GM18499 (cell line): Measurements from ENCODE around the gene ADGB.
"Not testable (repeated sequence)": the region's sequence is repeated elsewhere in the genome, so short reads cannot be mapped to it uniquely, and the experiment has no call there.

Experiments used
- ATAC-seq: cut with Tn5 transposase; IDR thresholded peaks from one replicate; pipeline ENCODE4 v1.9.1; 2021; ENCODE audit warnings: moderate number of reproducible peaks; ENCODE audit not compliant: insufficient read depth, unreplicated experiment

ADGB gene

GRCh38 chr6:146812811-146813321 is 214.1 kb downstream of the ADGB start:
- ATAC-seq, result not testable (repeated sequence)

DNA sequence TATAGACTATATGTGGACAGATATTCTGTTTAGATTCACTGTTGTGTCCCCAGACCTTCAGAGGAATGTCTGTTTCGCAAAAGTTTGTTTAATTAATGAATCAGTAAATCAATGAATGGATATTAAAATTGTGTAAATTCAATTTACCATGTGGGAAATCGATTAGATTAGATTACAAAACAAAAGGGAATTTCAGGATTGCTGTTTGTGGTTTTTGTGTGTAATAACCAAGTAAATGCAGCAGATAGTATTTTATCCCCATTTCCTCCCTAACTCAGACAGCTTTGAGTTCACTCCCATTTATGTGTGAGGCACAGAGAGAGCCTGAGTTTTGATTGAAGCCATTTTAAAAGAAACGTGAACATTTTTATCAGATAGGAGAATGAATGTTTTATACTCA is 214.8 kb downstream of the ADGB start:
- no peak for ATAC-seq

GRCh38 chr6:146814148-146814750 is 215.5 kb downstream of the ADGB start:
- ATAC-seq, result no peak

DNA sequence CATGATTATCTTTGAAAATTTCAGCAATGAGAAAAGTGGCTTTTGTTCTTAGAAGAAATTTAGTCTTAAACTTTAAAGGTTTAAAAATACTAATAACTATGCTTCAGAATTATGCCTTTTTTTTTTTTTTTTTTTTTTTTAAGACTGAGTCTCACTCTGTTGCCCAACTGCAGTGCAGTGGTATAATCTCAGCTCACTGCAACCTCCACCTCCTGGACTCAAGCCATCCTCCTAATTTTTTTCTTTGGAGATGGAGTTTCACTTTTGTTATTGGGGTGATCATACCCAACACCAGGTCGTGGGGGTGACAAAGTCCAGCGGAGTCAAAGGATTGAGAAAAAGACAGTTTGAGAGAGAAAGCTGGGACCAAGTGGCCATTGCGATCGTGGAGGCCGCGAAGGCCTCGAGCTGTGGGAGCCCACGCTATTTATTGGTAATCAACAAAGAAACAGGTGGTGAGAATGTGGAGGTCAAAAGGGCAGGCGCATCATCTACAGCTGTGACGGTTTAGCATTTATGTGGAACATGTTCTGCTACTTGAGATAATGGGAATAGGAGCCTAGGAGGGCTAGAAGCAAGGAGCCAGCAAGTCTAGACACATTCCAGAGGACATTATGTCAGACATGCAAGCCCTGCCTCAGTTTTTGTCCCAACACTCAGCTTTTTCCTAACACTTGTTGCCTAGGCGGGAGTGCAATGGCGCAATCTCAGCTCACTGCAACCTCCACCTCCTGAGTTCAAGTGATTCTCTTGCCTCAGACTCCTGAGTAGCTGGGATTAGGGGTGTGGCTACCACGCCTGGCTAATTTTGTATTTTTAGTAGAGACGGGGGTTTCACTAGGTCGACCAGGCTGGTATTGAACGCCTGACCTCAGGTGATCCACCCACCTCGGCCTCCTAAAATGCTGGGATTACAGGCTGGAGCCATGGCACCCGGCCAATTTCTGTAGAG is 217.0 kb downstream of the ADGB start:
- not testable (repeated sequence) for ATAC-seq

GRCh38 chr6:146819596-146820320 is 221.0 kb downstream of the ADGB start:
- no peak for ATAC-seq

DNA sequence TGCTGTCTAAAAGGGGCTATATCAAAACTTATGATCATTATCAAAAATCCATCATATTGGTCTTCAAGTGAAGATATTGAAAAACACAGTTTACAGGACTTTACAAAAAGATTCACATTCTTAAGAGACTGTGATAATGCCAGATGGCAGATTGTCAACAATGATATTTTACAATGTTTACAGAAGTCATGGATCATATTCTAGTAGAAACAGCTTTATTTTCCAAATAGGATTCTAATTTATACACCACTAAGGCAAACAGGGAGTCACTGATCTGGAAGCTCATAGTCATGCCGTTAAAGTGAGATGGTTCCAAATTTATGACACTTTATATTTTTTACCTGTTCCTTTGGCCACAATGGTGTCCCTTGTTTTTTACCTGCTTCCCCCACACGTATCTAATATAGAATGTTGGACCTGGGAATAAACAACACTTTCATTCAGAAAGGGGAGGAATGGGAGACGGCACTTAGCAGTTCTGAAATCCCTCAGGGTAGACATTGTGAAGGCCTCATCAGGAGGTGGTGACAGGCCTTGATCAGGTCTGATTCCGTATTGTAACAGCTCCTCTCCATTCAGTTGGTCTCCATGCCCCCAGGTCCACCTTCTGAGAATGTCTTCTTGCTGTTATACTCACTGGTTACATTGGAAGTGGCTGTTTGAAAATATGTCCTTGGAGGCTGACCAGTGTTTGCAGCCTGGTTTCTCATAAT is 228.6 kb downstream of the ADGB start:
- ATAC-seq, result no peak

GRCh38 chr6:146829792-146830565 is 231.2 kb downstream of the ADGB start:
- no peak for ATAC-seq

DNA sequence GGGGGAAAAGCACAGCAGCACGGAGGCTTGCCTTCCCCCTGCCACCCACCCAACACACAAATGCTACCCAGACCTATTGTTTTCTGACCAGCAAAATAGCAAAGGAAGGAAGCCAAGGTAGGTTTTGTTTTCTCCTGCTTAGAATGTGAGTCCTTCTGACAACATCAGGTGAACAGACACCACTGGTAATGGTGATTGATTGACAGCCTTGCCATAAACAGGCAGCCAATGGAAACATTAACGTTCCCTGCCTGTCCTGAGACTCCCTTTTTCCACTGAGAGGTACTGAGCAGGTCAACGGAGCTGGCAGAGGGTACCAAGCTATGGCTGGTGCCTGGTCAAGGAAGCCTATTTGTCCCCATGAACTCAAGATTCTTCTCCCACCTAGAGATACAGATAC is 234.4 kb downstream of the ADGB start:
- ATAC-seq, result no peak

DNA sequence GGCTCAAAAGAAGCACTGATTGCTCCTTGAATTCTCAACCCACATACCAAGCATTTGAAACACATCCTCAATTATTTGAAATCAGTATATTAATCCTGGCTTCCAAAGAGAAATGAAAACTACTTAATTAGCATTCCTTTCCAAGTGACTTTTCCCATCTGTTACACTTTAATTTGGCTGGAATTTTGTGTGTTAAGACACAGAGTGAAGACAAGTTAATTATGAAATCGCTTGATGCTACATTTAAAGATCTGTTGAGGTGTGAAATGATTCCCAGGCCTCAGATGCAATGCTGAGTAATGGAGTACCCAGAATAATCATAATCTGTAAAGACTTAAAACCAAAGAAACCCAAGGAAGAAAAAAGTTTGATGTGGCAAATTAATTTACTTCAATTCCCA is 241.4 kb downstream of the ADGB start:
- ATAC-seq, result no peak

GRCh38 chr6:146840641-146841040 is 241.9 kb downstream of the ADGB start:
- no peak for ATAC-seq

GRCh38 chr6:146847426-146847825 is 248.7 kb downstream of the ADGB start:
- no peak for ATAC-seq

DNA sequence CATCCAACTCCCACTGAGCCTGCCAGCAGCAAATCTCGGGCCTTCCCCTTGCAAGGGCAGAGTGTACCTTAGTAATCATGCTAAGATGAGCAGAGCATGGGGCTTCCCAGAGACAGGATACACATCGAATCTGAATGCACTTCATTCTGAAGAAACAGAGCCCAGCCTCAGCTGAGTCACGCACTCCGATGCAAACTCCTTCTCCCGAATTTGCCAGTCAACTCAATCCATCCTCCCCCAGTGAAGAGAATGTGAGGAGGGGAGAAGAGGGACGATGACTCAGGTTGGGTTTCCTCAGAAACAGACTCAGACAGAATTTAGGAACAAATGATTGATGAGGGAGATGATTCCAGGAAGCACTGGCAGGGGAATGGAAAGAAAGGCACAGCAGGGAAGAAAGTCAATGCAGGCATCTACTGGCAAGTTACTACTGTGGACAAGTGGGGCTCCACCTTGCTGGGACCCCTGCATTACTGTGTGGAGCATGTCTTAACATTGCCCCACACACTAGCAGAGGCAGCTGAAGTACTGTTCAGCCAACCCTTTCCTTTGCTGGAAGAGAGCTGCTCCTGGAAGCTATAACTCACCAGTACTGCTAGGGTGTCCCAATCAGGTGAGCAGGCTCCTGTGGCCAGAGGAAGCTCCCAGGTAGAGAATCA is 251.6 kb downstream of the ADGB start:
- ATAC-seq, result no peak

DNA sequence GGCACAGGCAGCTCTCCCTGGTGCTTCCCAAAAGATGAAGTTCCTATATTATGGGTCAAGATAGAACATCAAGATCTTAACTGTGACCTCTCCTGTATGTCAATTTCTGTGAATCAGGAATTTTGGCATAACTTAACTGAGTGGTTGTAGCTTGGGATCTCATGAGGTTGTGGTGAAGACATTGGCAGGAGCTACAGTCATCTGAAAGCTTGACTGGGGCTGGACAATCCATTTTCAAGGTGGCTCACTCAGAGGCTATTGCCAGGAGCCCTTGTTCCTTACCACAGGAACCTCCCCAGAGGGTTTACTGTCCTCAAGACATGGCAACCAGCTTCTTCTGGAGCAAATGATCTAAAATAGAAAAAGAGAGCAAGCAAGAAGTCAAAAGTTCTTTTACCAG is 252.2 kb downstream of the ADGB start:
- ATAC-seq, result no peak

- ATAC-seq, result no peak
Measured at GRCh38 chr6:146851837-146852236, 253.1 kb downstream of the ADGB start.

DNA sequence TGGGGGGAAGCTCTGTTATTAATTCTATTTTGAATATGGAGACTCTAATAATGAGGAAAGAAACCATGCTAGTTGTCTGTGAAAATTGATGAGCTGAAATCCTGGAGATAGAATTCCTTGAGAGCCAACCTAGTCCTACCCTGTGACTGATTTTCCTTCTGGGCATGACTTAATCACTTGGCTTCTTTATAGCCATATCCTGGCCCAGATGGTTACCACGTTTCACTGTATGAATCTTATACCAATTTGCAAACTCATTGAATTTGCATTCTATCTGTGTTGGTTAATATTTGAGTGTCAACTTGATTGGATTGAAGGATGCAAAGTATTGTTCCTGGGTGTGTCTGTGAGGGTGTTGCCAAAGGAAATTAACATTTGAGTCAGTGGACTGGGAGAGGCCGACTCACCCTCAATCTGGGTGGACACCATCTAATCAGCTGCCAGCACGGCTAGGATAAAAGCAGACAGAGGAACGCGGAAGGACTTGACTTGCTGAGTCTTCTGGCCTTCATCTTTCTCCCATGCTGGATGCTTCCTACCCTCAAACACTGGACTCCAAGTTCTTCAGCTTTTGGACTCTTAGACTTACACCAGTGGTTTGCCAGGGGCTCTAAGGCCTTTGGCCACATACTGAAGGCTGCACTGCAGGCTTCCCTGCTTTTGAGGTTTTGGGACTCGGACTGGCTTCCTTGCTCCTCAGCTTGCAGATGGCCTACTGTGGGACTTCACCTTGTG is 255.9 kb downstream of the ADGB start:
- ATAC-seq, result not testable (repeated sequence)

- no peak for ATAC-seq
Measured at GRCh38 chr6:146855889-146856288, 257.1 kb downstream of the ADGB start.

GRCh38 chr6:146856296-146856695 is 257.5 kb downstream of the ADGB start:
- peak; percentile 51 for ATAC-seq
